Right lobe of liver (tissue), 4 donors: ENCODE measurements around the gene FADS2.

Source experiments
- CTCF ChIP-seq, 4 donors: fragments of 200-600 bp in 3 of 4; fragments of 450-650 bp in 1 of 4; IDR thresholded peaks; one replicate each; pipeline versions ENCODE4 v1.5.1 to v1.8.0; 2016 to 2022; ENCODE audit warnings: antibody characterized with exemption in 4 of 4, mild to moderate bottlenecking in 2 of 4
- POLR2A ChIP-seq: fragments of 450-650 bp; IDR thresholded peaks from one replicate; pipeline ENCODE4 v1.6.1; 2017; ENCODE audit warnings: antibody characterized with exemption, mild to moderate bottlenecking
- donor health status: DM: no; HTN: no; CAD: no.
- donor health status: DM: no; HTN: no; CAD: no.
- donor health status: DM: no; HTN: yes; CAD: no.

- TF ChIP-seq CTCF (IDR thresholded peaks at IDR 0.05) (no peak), POLR2A (no peak)
Observed at GRCh38 chr11:61868571-61869428, 40.7 kb downstream of the FADS2 start.
